ENCODE results near the gene RNF114.
A peak's percentile ranks its signal among the peaks of the same experiment; 100 is the strongest.
"Not testable (repeated sequence)": the region's sequence is repeated elsewhere in the genome, so short reads cannot be mapped to it uniquely, and the experiment has no call there.

The RNF114 gene

GRCh38 chr20:49965781-49966305, 29.6 kb downstream of the RNF114 start:
- no peak for DNase-seq

GRCh38 chr20:49966861-49967260, 30.7 kb downstream of the RNF114 start:
- DNase-seq: no peak

GRCh38 chr20:49969234-49969633, 33.0 kb downstream of the RNF114 start:
- DNase-seq: no peak

GRCh38 chr20:49969946-49970345, 33.7 kb downstream of the RNF114 start:
- no peak for DNase-seq

GRCh38 chr20:49970498-49970897, 34.3 kb downstream of the RNF114 start:
- DNase-seq: no peak

GRCh38 chr20:49973981-49974380, 37.8 kb downstream of the RNF114 start:
- no peak for DNase-seq

GRCh38 chr20:49976542-49976941, 40.3 kb downstream of the RNF114 start:
- no peak for DNase-seq

- DNase-seq: not testable (repeated sequence)
These were observed 41.5 kb downstream of the RNF114 start for GRCh38 chr20:49977740-49978139.

GRCh38 chr20:49978685-49979029, 42.5 kb downstream of the RNF114 start:
- DNase-seq: no peak

- peak; percentile 39 for DNase-seq
These were observed 43.0 kb downstream of the RNF114 start for GRCh38 chr20:49979030-49979832.

GRCh38 chr20:49980140-49981008, 44.2 kb downstream of the RNF114 start:
- no peak for DNase-seq

- DNase-seq: no peak
These were observed 45.2 kb downstream of the RNF114 start for GRCh38 chr20:49981218-49982071.

- DNase-seq: no peak
These were observed 45.8 kb downstream of the RNF114 start for GRCh38 chr20:49982072-49982345.

GRCh38 chr20:49982346-49983122, 46.3 kb downstream of the RNF114 start, which contains the start of gene SNAI1:
TSS of gene SNAI1 (plus strand) at chr20:49982980. CDS start at chr20:49983060, 80 bp downstream.
- peak; percentile 84 for DNase-seq

- DNase-seq: no peak
These were observed 47.1 kb downstream of the RNF114 start for GRCh38 chr20:49983123-49983847.

- no peak for DNase-seq
These were observed 47.7 kb downstream of the RNF114 start for GRCh38 chr20:49983848-49984408.

- DNase-seq: no peak
These were observed 48.4 kb downstream of the RNF114 start for GRCh38 chr20:49984426-49985153.

- no peak for DNase-seq
These were observed 49.0 kb downstream of the RNF114 start for GRCh38 chr20:49985157-49985556.

GRCh38 chr20:49985617-49986016, 49.4 kb downstream of the RNF114 start:
- no peak for DNase-seq

- DNase-seq: no peak
These were observed 49.9 kb downstream of the RNF114 start for GRCh38 chr20:49986049-49986448.

All from fibroblast of skin of right quadriceps (primary cell).